Endodermal cell (in vitro differentiated cells): ENCODE measurements around the gene PRR4. TPM values are rescaled to one million over a fixed set of nuclear protein-coding genes. Genes with fewer than 3 reads are reported as not detected.

Source experiments
- DNase-seq: peaks from one replicate; pipeline ENCODE4 v3.0.0-alpha.2; 2017
- H3K27ac ChIP-seq: 2 replicates; pipeline ENCODE4 v1.5.1; 2013; ENCODE audit warnings: mild to moderate bottlenecking, low read depth, low read length, moderate library complexity
- H3K27me3 ChIP-seq: 2 replicates; pipeline ENCODE4 v1.6.1; 2013; ENCODE audit warnings: mild to moderate bottlenecking, low read length, moderate library complexity; ENCODE audit not compliant: insufficient read depth, control insufficient read depth, poor library complexity, severe bottlenecking
- H3K36me3 ChIP-seq: 2 replicates; pipeline ENCODE4 v1.7.0; 2013; ENCODE audit warnings: mild to moderate bottlenecking, low read length, moderate library complexity; ENCODE audit not compliant: control insufficient read depth, insufficient read depth
- H3K4me1 ChIP-seq: one replicate; pipeline ENCODE4 v1.7.0; 2013; ENCODE audit warnings: low read length; ENCODE audit not compliant: control insufficient read depth, insufficient read depth
- H3K4me3 ChIP-seq: 2 replicates; pipeline ENCODE4 v1.5.1; 2013; ENCODE audit warnings: mild to moderate bottlenecking, low read length, moderate library complexity
- H3K9ac ChIP-seq: 2 replicates; pipeline ENCODE4 v1.6.1; 2013; ENCODE audit warnings: mild to moderate bottlenecking, low read length, moderate library complexity; ENCODE audit not compliant: poor library complexity, severe bottlenecking; ENCODE audit errors: extremely low read depth
- H3K9me3 ChIP-seq: 2 replicates; pipeline ENCODE4 v1.6.1; 2013; ENCODE audit warnings: mild to moderate bottlenecking, low read length, moderate library complexity; ENCODE audit not compliant: control insufficient read depth
- H3K27ac Mint-ChIP-seq: 2 replicates; pipeline ENCODE4 v1.8.0; 2020; ENCODE audit warnings: mixed read lengths
- H3K27me3 Mint-ChIP-seq: 2 replicates; pipeline ENCODE4 v1.8.0; 2021; ENCODE audit warnings: mild to moderate bottlenecking, mixed read lengths; ENCODE audit not compliant: insufficient read depth
- H3K36me3 Mint-ChIP-seq: 2 replicates; pipeline ENCODE4 v1.8.0; 2020; ENCODE audit warnings: low read depth, mixed read lengths
- H3K4me1 Mint-ChIP-seq: 2 replicates; pipeline ENCODE4 v1.8.0; 2020; ENCODE audit warnings: mixed read lengths
- H3K4me3 Mint-ChIP-seq: 2 replicates; pipeline ENCODE4 v1.8.0; 2020; ENCODE audit warnings: mild to moderate bottlenecking, moderate library complexity, mixed read lengths
- H3K9me3 Mint-ChIP-seq: 2 replicates; pipeline ENCODE4 v1.8.0; 2020; ENCODE audit warnings: mild to moderate bottlenecking, mixed read lengths
- CTCF ChIP-seq: fragments of 200-600 bp; sonication (generic); conservative IDR thresholded peaks from 2 replicates; pipeline ENCODE4 v1.5.0; 2021; ENCODE audit warnings: antibody characterized with exemption, mild to moderate bottlenecking
- WGBS, 2 experiments: methylation state at CpG; one replicate each; pipeline versions ENCODE4 v1.1.5 to v1.1.7; 2013; ENCODE audit warnings: missing lambda C conversion rate in 2 of 2, mixed read lengths in 1 of 2; ENCODE audit not compliant: insufficient coverage in 1 of 2, insufficient read length in 1 of 2; 5-methylcytosine and 5-hydroxymethylcytosine counted together
- total RNA-seq, 2 donors: library from RNA; stranded (reverse); fragmentation: NEBNext Ultra II Directional in 1 of 2; extraction: Animal tissue kit (Norgen Biotek cat#: 25700) in 1 of 2; gene quantifications; 2 replicates in 1 of 2; 3 replicates in 1 of 2; pipeline ENCODE4 v1.2.1, GENCODE V29; 2021

PRR4 gene
- total RNA-seq, 2 donors from 2014 or later: 3.8 to 7.9 TPM

- Histone ChIP-seq H3K27ac (no peak overlapping the region), H3K4me3 (no peak overlapping the region), H3K27me3 (no peaks in the 10 kb centered on the region), H3K4me1 (peaks cover 18% of the 10 kb centered on the region), H3K9me3 (no peaks in the 10 kb centered on the region), H3K9ac (no peak overlapping the region), H3K36me3 (no peaks in the 10 kb centered on the region)
- Mint-ChIP-seq H3K27me3 (no peaks in the 10 kb centered on the region), H3K4me3 (no peak overlapping the region), H3K9me3 (peaks cover 1% of the 10 kb centered on the region), H3K36me3 (no peaks in the 10 kb centered on the region), H3K4me1 (peaks cover 19% of the 10 kb centered on the region), H3K27ac (no peak overlapping the region)
- WGBS, 2 experiments: 100% methylated on average over 3 of the region's 3 CpGs; no CpG with 5 or more reads in 1 of the 2 experiments
- no peak for DNase-seq
- no peak for TF ChIP-seq CTCF
These were observed 37.3 kb downstream of the PRR4 start for GRCh38 chr12:10811883-10812536.

- Mint-ChIP-seq H3K27me3 (no peaks in the 10 kb centered on the region), H3K27ac (no peak within 1 kb of the TSS), H3K4me3 (no peak within 1 kb of the TSS), H3K4me1 (peaks cover 19% of the 10 kb centered on the region), H3K9me3 (no peaks in the 10 kb centered on the region), H3K36me3 (no peaks in the 10 kb centered on the region)
- DNase-seq: no peak
- Histone ChIP-seq H3K27me3 (no peaks in the 10 kb centered on the region), H3K4me1 (peaks cover 18% of the 10 kb centered on the region), H3K36me3 (no peaks in the 10 kb centered on the region), H3K9me3 (no peaks in the 10 kb centered on the region), H3K4me3 (peak within 1 kb of the TSS; percentile 42), H3K27ac (peak within 1 kb of the TSS; percentile 20), H3K9ac (no peak within 1 kb of the TSS)
- peak; percentile 38 for TF ChIP-seq CTCF
These were observed 39.2 kb downstream of the PRR4 start, which contains the start of gene TAS2R9 for GRCh38 chr12:10810068-10810467. TAS2R9 (minus strand) TSS chr12:10810168; CDS start chr12:10810075, 93 bp downstream.

- TF ChIP-seq CTCF: no peak
- WGBS, 2 experiments: no CpG with 5 or more reads among the region's 1 CpG
These were observed 42.1 kb downstream of the PRR4 start, which contains the start of gene TAS2R8 for GRCh38 chr12:10807186-10807585. TAS2R8 (minus strand) TSS chr12:10807286; CDS start chr12:10806980, 306 bp downstream.

More at GRCh38 chr12:10807186-10807585, 42.1 kb downstream of the PRR4 start, which contains the start of gene TAS2R8:
- Histone ChIP-seq H3K4me3 (no peak within 1 kb of the TSS), H3K9me3 (no peaks in the 10 kb centered on the region), H3K27me3 (no peaks in the 10 kb centered on the region), H3K4me1 (peaks cover 19% of the 10 kb centered on the region), H3K36me3 (no peaks in the 10 kb centered on the region), H3K27ac (no peak within 1 kb of the TSS), H3K9ac (no peak within 1 kb of the TSS)
- Mint-ChIP-seq H3K4me3 (no peak within 1 kb of the TSS), H3K27ac (no peak within 1 kb of the TSS), H3K36me3 (no peaks in the 10 kb centered on the region), H3K4me1 (peaks cover 27% of the 10 kb centered on the region), H3K9me3 (no peaks in the 10 kb centered on the region), H3K27me3 (no peaks in the 10 kb centered on the region)
- DNase-seq: no peak
